ENCODE data around the gene SHCBP1. TPM values are rescaled to one million over a fixed set of nuclear protein-coding genes. Genes with fewer than 3 reads are reported as not detected.

Gene SHCBP1
- total RNA-seq, 2 donors from 2014 or later = 32.9 to 54.6 TPM

Other genes starting within 250 kb of the SHCBP1 start
- gene VPS35, start 67.8 kb upstream of the SHCBP1 start, total RNA-seq = 10 to 100 TPM; 61.6 to 84.9 TPM
- 10 to 100 TPM; 26.1 to 73.1 TPM for gene ORC6, start 68.3 kb upstream of the SHCBP1 start, total RNA-seq
- gene MYLK3, start 127.0 kb upstream of the SHCBP1 start, total RNA-seq = under 1 TPM; 0.29 to 0.59 TPM
- 10 to 100 TPM; 14.2 to 18.0 TPM for gene C16orf87, start 209.8 kb upstream of the SHCBP1 start, total RNA-seq